HCT116 (cell line): Measurements from ENCODE around the gene LAX1. TPM values are rescaled to one million over a fixed set of nuclear protein-coding genes. Genes with fewer than 3 reads are reported as not detected.

Source experiments
- ATAC-seq: fragments of 200-7000 bp; cut with Tn5 transposase; 2 replicates; pipeline ENCODE4 v1.9.1; 2020; ENCODE audit warnings: mild to moderate bottlenecking, moderate library complexity
- BruUV-seq: library from RNA; stranded (reverse); fragments of 400-500 nt; replicated peaks from 2 replicates; lab custom pipeline; 2021; lab: Mats Ljungman, UMichigan
- CTCF ChIA-PET: fragments of 300-600 bp; sonication (Branson Sonifier 250); formaldehyde crosslinking; loops from one replicate; lab custom pipeline; 2021; ENCODE audit warnings: antibody characterized with exemption; lab: Charles Lee
- POLR2A ChIA-PET: fragments of 300-600, 350-600 bp; sonication (Branson Sonifier 250); formaldehyde crosslinking; loops from one replicate; lab custom pipeline; 2021; ENCODE audit warnings: antibody characterized with exemption; lab: Charles Lee
- RAD21 ChIA-PET, 2 experiments: fragments of 300-600 bp; sonication (Branson Sonifier 250); formaldehyde crosslinking; loops; one replicate each; lab custom pipeline; 2023; ENCODE audit warnings: low total read pairs in 2 of 2; ENCODE audit not compliant: uncharacterized antibody in 2 of 2, unreplicated experiment in 2 of 2, low non-redundant PET in 1 of 2; lab: Charles Lee
- DNase-seq: peaks from one replicate; pipeline ENCODE4 v3.0.0-alpha.2; 2010; ENCODE audit warnings: low read depth, low spot score
- H2AFZ ChIP-seq: fragments of 200-600 bp; shearing (Covaris generic), sonication (generic); 2 replicates; pipeline ENCODE4 v1.6.1; 2017; ENCODE audit warnings: low read depth, mixed run types, mixed read lengths, antibody characterized with exemption, low read length; ENCODE audit not compliant: poor library complexity, severe bottlenecking
- H3K27ac ChIP-seq: 2 replicates; pipeline ENCODE4 v1.5.1; 2012; ENCODE audit warnings: low read depth, low read length
- H3K27me3 ChIP-seq: fragments of 200-600 bp; sonication (generic); 2 replicates; pipeline ENCODE4 v1.6.1; 2016; ENCODE audit warnings: mixed run types, low read length, mixed read lengths; ENCODE audit not compliant: insufficient read depth
- H3K36me3 ChIP-seq, 2 experiments: fragments of 200-500 bp in 1 of 2; fragments of 200-600 bp in 1 of 2; sonication (Bioruptor generic) in 1 of 2; sonication (generic) in 1 of 2; 2 replicates each; pipeline versions ENCODE4 v1.5.1 to v1.6.1; 2014 to 2016; ENCODE audit warnings: low read length in 2 of 2, inconsistent platforms in 1 of 2, mixed read lengths in 1 of 2, mixed run types in 1 of 2; ENCODE audit not compliant: insufficient read depth in 2 of 2, control insufficient read depth in 1 of 2
- H3K4me1 ChIP-seq, 2 experiments: fragments of 200-600 bp in 1 of 2; sonication (generic) in 1 of 2; 2 replicates each; pipeline versions ENCODE4 v1.5.1 to v1.6.1; 2012 to 2017; ENCODE audit warnings: low read length in 2 of 2, inconsistent platforms in 1 of 2, mild to moderate bottlenecking in 1 of 2, mixed read lengths in 1 of 2, mixed run types in 1 of 2, moderate library complexity in 1 of 2; ENCODE audit not compliant: insufficient read depth in 2 of 2, control insufficient read depth in 1 of 2
- H3K4me2 ChIP-seq: fragments of 200-600 bp; sonication (generic); 2 replicates; pipeline ENCODE4 v1.6.1; 2017; ENCODE audit warnings: mixed run types, low read length, mixed read lengths
- H3K4me3 ChIP-seq, 2 experiments: fragments of 200-600 bp in 1 of 2; sonication (generic) in 1 of 2; replicated peaks in 1 of 2; 2 replicates each; pipeline ENCODE4 v1.5.1; 2011 to 2016; ENCODE audit warnings: low read length in 2 of 2, control low read depth in 1 of 2, low read depth in 1 of 2, mild to moderate bottlenecking in 1 of 2, mixed read lengths in 1 of 2, mixed run types in 1 of 2
- H3K79me2 ChIP-seq: fragments of 200-600 bp; sonication (generic); 2 replicates; pipeline ENCODE4 v1.6.1; 2017; ENCODE audit warnings: mild to moderate bottlenecking, mixed run types, low read length, moderate library complexity, mixed read lengths; ENCODE audit not compliant: insufficient read depth
- H3K9ac ChIP-seq: fragments of 200-600 bp; sonication (generic); 2 replicates; pipeline ENCODE4 v1.6.1; 2016; ENCODE audit warnings: low read length, mixed read lengths
- H3K9me2 ChIP-seq: fragments of 200-600 bp; sonication (generic), shearing (Covaris generic); 2 replicates; pipeline ENCODE4 v1.6.1; 2017; ENCODE audit warnings: mixed run types, mild to moderate bottlenecking, moderate library complexity; ENCODE audit not compliant: insufficient read depth
- H3K9me3 ChIP-seq, 2 experiments: fragments of 200-500 bp in 1 of 2; fragments of 200-600 bp in 1 of 2; sonication (Bioruptor generic) in 1 of 2; sonication (generic) in 1 of 2; 2 replicates each; pipeline ENCODE4 v1.6.1; 2014 to 2017; ENCODE audit warnings: low read length in 2 of 2, mixed read lengths in 2 of 2, inconsistent platforms in 1 of 2, low read depth in 1 of 2, mild to moderate bottlenecking in 1 of 2, mixed run types in 1 of 2, moderate library complexity in 1 of 2; ENCODE audit not compliant: control insufficient read depth in 1 of 2, insufficient read depth in 1 of 2
- H4K20me1 ChIP-seq: fragments of 200-600 bp; sonication (generic), shearing (Covaris generic); 2 replicates; pipeline ENCODE4 v1.6.1; 2017; ENCODE audit warnings: mixed run types, mild to moderate bottlenecking, moderate library complexity; ENCODE audit not compliant: insufficient read depth
- CBX3 ChIP-seq: IDR thresholded peaks from 2 replicates; pipeline ENCODE4 v1.6.1; 2012; ENCODE audit warnings: low read depth
- CTCF ChIP-seq, 3 experiments: fragments of 200-600 bp in 1 of 3; sonication (generic) in 1 of 3; IDR thresholded peaks in 2 of 3; conservative IDR thresholded peaks in 1 of 3; 2 replicates each; pipeline ENCODE4 v1.5.1; 2012 to 2017; ENCODE audit warnings: low read depth in 2 of 3, low read length in 2 of 3, antibody characterized with exemption in 1 of 3, borderline replicate concordance in 1 of 3, control low read depth in 1 of 3, mild to moderate bottlenecking in 1 of 3, mixed read lengths in 1 of 3, mixed run types in 1 of 3, moderate library complexity in 1 of 3; ENCODE audit not compliant: insufficient read depth in 1 of 3
- EGR1 ChIP-seq: IDR thresholded peaks from 2 replicates; pipeline ENCODE4 v1.6.1; 2012; ENCODE audit warnings: low read depth
- EZH2 ChIP-seq: fragments of 200-600 bp; sonication (generic); IDR thresholded peaks from 2 replicates; pipeline ENCODE4 v1.6.1; 2017; ENCODE audit warnings: antibody characterized with exemption, mixed run types
- EZH2phosphoT487 ChIP-seq: fragments of 200-600 bp; IDR thresholded peaks from 2 replicates; pipeline ENCODE4 v1.6.1; 2018; ENCODE audit warnings: antibody characterized with exemption, borderline replicate concordance
- MAX ChIP-seq: IDR thresholded peaks from 2 replicates; pipeline ENCODE4 v1.6.1; 2012
- POLR2A ChIP-seq: IDR thresholded peaks from 2 replicates; pipeline ENCODE4 v1.7.0; 2011; ENCODE audit warnings: borderline replicate concordance; ENCODE audit not compliant: insufficient read depth, insufficient read length; ENCODE audit errors: extremely low read depth
- POLR2AphosphoS5 ChIP-seq: IDR thresholded peaks from 2 replicates; pipeline ENCODE4 v1.6.1; 2011; ENCODE audit warnings: mild to moderate bottlenecking, low read depth, low read length, moderate library complexity
- RAD21 ChIP-seq: IDR thresholded peaks from 2 replicates; pipeline ENCODE4 v1.6.1; 2012; ENCODE audit warnings: low read depth, mild to moderate bottlenecking
- SRF ChIP-seq: IDR thresholded peaks from 2 replicates; pipeline ENCODE4 v1.6.1; 2012; ENCODE audit warnings: low read depth
- TCF7L2 ChIP-seq: IDR thresholded peaks from 2 replicates; pipeline ENCODE4 v1.7.0; 2011; ENCODE audit warnings: borderline replicate concordance, inconsistent platforms; ENCODE audit not compliant: insufficient read depth, insufficient read length; ENCODE audit errors: extremely low read depth
- ZBTB33 ChIP-seq: IDR thresholded peaks from 2 replicates; pipeline ENCODE4 v1.6.1; 2011; ENCODE audit warnings: mild to moderate bottlenecking, low read length, moderate library complexity; ENCODE audit not compliant: insufficient replicate concordance; ENCODE audit errors: extremely low read depth
- ZNF274 ChIP-seq: fragments of 200-500 bp; sonication (Bioruptor generic); IDR thresholded peaks from 2 replicates; pipeline ENCODE4 v1.6.1; 2014; ENCODE audit warnings: mild to moderate bottlenecking, low read depth, low read length, inconsistent platforms
- intact Hi-C: fragments of 100-400 bp; cut with micrococcal nuclease; formaldehyde crosslinking; loops from 2 replicates; pipeline ENCODE4 v1.10.0; 2022
- total RNA-seq: library from RNA; stranded (reverse); gene quantifications from one replicate; pipeline ENCODE4 v1.2.1, GENCODE V29; 2021; ENCODE audit not compliant: unreplicated experiment

Gene LAX1
- total RNA-seq, 1 experiment from 2014 or later, result 0.12 TPM

- Histone ChIP-seq H3K79me2 (no peaks in the 10 kb centered on the region), H3K36me3 (no peaks in the 10 kb centered on the region), H4K20me1 (no peaks in the 10 kb centered on the region; the same call in 1 of the 2 replicates), H3K4me1 (no peaks in the 10 kb centered on the region), H3K4me3 (no peak overlapping the region), H3K4me2 (no peak overlapping the region), H3K9me3 (no peaks in the 10 kb centered on the region), H3K27ac (no peak overlapping the region), H3K9me2 (no peaks in the 10 kb centered on the region), H3K9ac (no peak overlapping the region), H3K27me3 (no peaks in the 10 kb centered on the region), H2AFZ (no peak overlapping the region)
- POLR2A ChIA-PET, result no interaction called here
- RAD21 ChIA-PET, result interaction anchor here in 1 of 2 experiments (0.6 kb wide), 1 partner anchor 44 kb away, joined by 6 read pairs; no protein-coding TSS in a partner anchor
- TF ChIP-seq RAD21, result no peak
- TF ChIP-seq CBX3, result no peak
- no peak for TF ChIP-seq POLR2AphosphoS5
- TF ChIP-seq EGR1, result no peak
- no peak for TF ChIP-seq ZNF274
- no TSS peak for BruUV-seq
- ATAC-seq (no peak), DNase-seq (no peak)
- CTCF ChIA-PET, result no interaction called here
- intact Hi-C loops, result no loop called here
These were observed 13.8 kb downstream of the LAX1 start for GRCh38 chr1:203778789-203779188.

GRCh38 chr1:203781962-203782361, 17.0 kb downstream of the LAX1 start:
- H3K79me2 ChIP-seq, result no peaks in the 10 kb centered on the region
- no peak overlapping the region for H3K27ac ChIP-seq
- no peaks in the 10 kb centered on the region for H4K20me1 ChIP-seq
- H3K27me3 ChIP-seq, result no peaks in the 10 kb centered on the region
- H3K36me3 ChIP-seq, result no peaks in the 10 kb centered on the region
- ChIA-PET CTCF (no interaction called here), POLR2A (no interaction called here), RAD21 (no interaction called here)
- no peak for DNase-seq
- no peak overlapping the region for H3K9ac ChIP-seq
- H3K4me2 ChIP-seq, result no peak overlapping the region
- H3K9me2 ChIP-seq, result no peaks in the 10 kb centered on the region
- no peaks in the 10 kb centered on the region for H3K9me3 ChIP-seq
- H2AFZ ChIP-seq, result no peak overlapping the region
- H3K4me1 ChIP-seq, result no peaks in the 10 kb centered on the region
- no peak overlapping the region for H3K4me3 ChIP-seq
- intact Hi-C loops, result no loop called here
- no peak for ATAC-seq
- no TSS peak for BruUV-seq
- no peak for TF ChIP-seq SRF
- no peak for TF ChIP-seq ZNF274
- no peak for TF ChIP-seq EZH2phosphoT487
- TF ChIP-seq EZH2, result no peak
- no peak for TF ChIP-seq ZBTB33
- no peak for TF ChIP-seq POLR2A
- no peak for TF ChIP-seq TCF7L2
- TF ChIP-seq CTCF (IDR thresholded peaks at IDR 0.05 in 2 of 3, conservative IDR thresholded peaks at IDR 0.05 in 1 of 3; ENCODE audit: borderline replicate concordance in 1 of 3, insufficient read depth in 1 of 3, low read depth in 2 of 3, low read length in 2 of 3), result no peak
- no peak for TF ChIP-seq EGR1
- TF ChIP-seq MAX, result no peak
